SK-N-SH treated with all-trans-retinoic acid at 6 μM for 48 hours (cell line): Measurements from ENCODE around the gene HSD11B1L.

Experiments used
- ATAC-seq: fragments of 200-7000 bp; cut with Tn5 transposase; 3 replicates; pipeline ENCODE4 v1.9.1; 2020; ENCODE audit warnings: mild to moderate bottlenecking, moderate library complexity
- ARNTL ChIP-seq: fragments of 450-650 bp; formaldehyde crosslinking; IDR thresholded peaks from 2 replicates; pipeline ENCODE4 v1.5.0; 2020; ENCODE audit warnings: low read depth, mild to moderate bottlenecking, moderate library complexity, borderline replicate concordance
- BACH2 ChIP-seq: fragments of 250-450 bp; sonication (Bioruptor Pico); IDR thresholded peaks from 2 replicates; pipeline ENCODE4 v1.9.0; 2021; ENCODE audit warnings: mild to moderate bottlenecking, borderline replicate concordance
- CSDC2 ChIP-seq: fragments of 250-450 bp; sonication (Bioruptor Pico); IDR thresholded peaks from 2 replicates; pipeline ENCODE4 v1.5.0; 2020; ENCODE audit warnings: mild to moderate bottlenecking, moderate library complexity
- ESRRG ChIP-seq: fragments of 250-450 bp; sonication (Bioruptor Pico); IDR thresholded peaks from 2 replicates; pipeline ENCODE4 v1.6.1; 2021; ENCODE audit warnings: mild to moderate bottlenecking
- GLIS3 ChIP-seq: fragments of 250-450 bp; sonication (Bioruptor Pico); IDR thresholded peaks from 2 replicates; pipeline ENCODE4 v1.5.0; 2020; ENCODE audit warnings: mild to moderate bottlenecking, moderate library complexity
- ISL1 ChIP-seq: fragments of 250-450 bp; sonication (Bioruptor Pico); IDR thresholded peaks from 2 replicates; pipeline ENCODE4 v2.1.2; 2022; ENCODE audit warnings: mild to moderate bottlenecking, moderate library complexity
- OSR1 ChIP-seq: fragments of 250-450 bp; sonication (Bioruptor Pico); IDR thresholded peaks from 2 replicates; pipeline ENCODE4 v1.8.0; 2022; ENCODE audit warnings: moderate library complexity, mild to moderate bottlenecking, inconsistent platforms
- PPARA ChIP-seq: fragments of 250-450 bp; sonication (Bioruptor Pico); IDR thresholded peaks from 2 replicates; pipeline ENCODE4 v1.5.0; 2020; ENCODE audit warnings: mild to moderate bottlenecking, borderline replicate concordance
- RARB ChIP-seq: fragments of 250-450 bp; sonication (Bioruptor Pico); IDR thresholded peaks from 2 replicates; pipeline ENCODE4 v1.8.0; 2021; ENCODE audit warnings: mild to moderate bottlenecking, moderate library complexity
- SNAI2 ChIP-seq: fragments of 250-450 bp; sonication (Bioruptor Pico); IDR thresholded peaks from 2 replicates; pipeline ENCODE4 v1.5.0; 2020; ENCODE audit warnings: mild to moderate bottlenecking, moderate library complexity
- TCF4 ChIP-seq: fragments of 250-450 bp; sonication (Bioruptor Pico); IDR thresholded peaks from 2 replicates; pipeline ENCODE4 v1.8.0; 2021; ENCODE audit warnings: mild to moderate bottlenecking, moderate library complexity, borderline replicate concordance
- TOX ChIP-seq: fragments of 250-450 bp; sonication (Bioruptor Pico); IDR thresholded peaks from 2 replicates; pipeline ENCODE4 v1.8.0; 2021; ENCODE audit warnings: mild to moderate bottlenecking, moderate library complexity, borderline replicate concordance
- ZC3H10 ChIP-seq: fragments of 250-450 bp; sonication (Bioruptor Pico); IDR thresholded peaks from 2 replicates; pipeline ENCODE4 v1.5.1; 2021; ENCODE audit warnings: mild to moderate bottlenecking, moderate library complexity
- ZFP3 ChIP-seq: fragments of 250-450 bp; sonication (Bioruptor Pico); IDR thresholded peaks from 2 replicates; pipeline ENCODE4 v1.5.0; 2020; ENCODE audit warnings: mild to moderate bottlenecking, moderate library complexity
- ZFP30 ChIP-seq: fragments of 450-650 bp; formaldehyde crosslinking; IDR thresholded peaks from 2 replicates; pipeline ENCODE4 v1.5.0; 2022; ENCODE audit warnings: mild to moderate bottlenecking, moderate library complexity
- ZNF565 ChIP-seq: fragments of 450-650 bp; formaldehyde crosslinking; conservative IDR thresholded peaks from 2 replicates; pipeline ENCODE4 v1.5.0; 2020; ENCODE audit warnings: low read depth, mild to moderate bottlenecking, moderate library complexity
- ZNF70 ChIP-seq: fragments of 450-650 bp; formaldehyde crosslinking; IDR thresholded peaks from 2 replicates; pipeline ENCODE4 v1.5.0; 2020; ENCODE audit warnings: mild to moderate bottlenecking, moderate library complexity
- ZNF8 ChIP-seq: fragments of 450-650 bp; formaldehyde crosslinking; IDR thresholded peaks from 2 replicates; pipeline ENCODE4 v1.5.0; 2020; ENCODE audit warnings: mild to moderate bottlenecking, moderate library complexity
- TF ChIP-seq, protein P1 (sequence below): fragments of 250-450 bp; sonication (Bioruptor Pico); IDR thresholded peaks from 2 replicates; pipeline ENCODE4 v1.8.0; 2021; ENCODE audit warnings: low read depth, mild to moderate bottlenecking, moderate library complexity, borderline replicate concordance
- TF ChIP-seq, protein P2 (sequence below): fragments of 250-450 bp; sonication (Bioruptor Pico); IDR thresholded peaks from 2 replicates; pipeline ENCODE4 v1.5.1; 2020; ENCODE audit warnings: low read depth, mild to moderate bottlenecking, moderate library complexity
- TF ChIP-seq, protein P3 (sequence below): fragments of 250-450 bp; sonication (Bioruptor Pico); IDR thresholded peaks from 2 replicates; pipeline ENCODE4 v1.5.1; 2021; ENCODE audit warnings: mild to moderate bottlenecking, moderate library complexity
- TF ChIP-seq, protein P4 (sequence below): fragments of 250-450 bp; sonication (Bioruptor Pico); IDR thresholded peaks from 2 replicates; pipeline ENCODE4 v1.8.0; 2020; ENCODE audit warnings: mild to moderate bottlenecking, moderate library complexity, borderline replicate concordance
- TF ChIP-seq, protein P5 (sequence below): fragments of 250-450 bp; sonication (Bioruptor Pico); IDR thresholded peaks from 2 replicates; pipeline ENCODE4 v1.5.0; 2020; ENCODE audit warnings: mild to moderate bottlenecking, moderate library complexity

The HSD11B1L gene

DNA sequence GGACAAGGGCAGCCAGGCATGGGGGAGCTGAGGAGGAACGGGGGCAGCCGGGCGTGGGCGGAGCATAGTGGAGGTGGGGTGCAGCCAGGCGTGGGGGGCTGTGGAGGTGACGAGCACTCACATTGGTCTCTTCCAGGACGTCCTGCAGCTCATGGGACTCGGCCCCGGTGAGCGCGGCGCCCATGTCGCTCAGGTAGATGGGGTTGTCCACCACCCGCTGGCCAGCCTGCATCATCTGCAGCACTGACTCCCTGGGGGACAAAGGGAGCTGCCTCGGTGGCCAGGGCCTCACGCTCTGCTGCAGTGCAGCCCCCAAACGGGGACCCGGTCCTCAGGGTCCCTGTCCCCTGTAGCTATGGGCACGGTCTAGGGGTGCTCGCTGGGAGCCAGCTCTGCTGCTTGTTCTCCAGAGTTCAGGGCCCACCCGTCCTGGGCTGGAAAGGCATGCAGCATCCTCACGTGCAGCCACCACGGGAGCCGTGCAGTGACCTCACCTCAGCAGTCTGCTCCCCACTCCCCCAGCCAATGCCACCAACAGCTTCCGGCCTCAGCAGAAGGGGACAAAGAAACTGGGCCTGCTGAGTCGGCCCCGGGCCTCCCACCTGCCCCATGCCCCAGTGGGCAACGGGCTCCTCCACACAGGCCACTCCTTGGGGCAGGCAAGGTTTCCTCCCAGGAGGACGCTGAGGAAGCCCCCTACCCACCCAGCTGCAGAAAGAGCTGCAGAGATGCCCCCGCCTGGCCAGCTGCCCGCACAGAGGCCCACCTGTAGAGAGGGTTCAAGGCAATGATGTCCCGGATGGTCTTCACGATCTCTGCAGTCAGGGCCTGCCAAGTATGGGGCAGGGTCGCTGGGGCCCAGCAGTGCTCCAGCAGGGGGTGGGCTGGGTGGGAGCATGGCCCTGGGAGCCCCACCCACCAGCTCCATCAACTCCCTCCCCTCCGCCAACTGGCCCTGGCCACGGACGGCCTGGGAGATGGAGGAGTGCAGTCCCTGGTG lies 27.0 kb downstream of the HSD11B1L start:
- ATAC-seq = no peak
- TF ChIP-seq TCF4 (CRISPR knock-in tag) (no peak), ZNF565 (CRISPR knock-in tag) (no peak), CSDC2 (CRISPR knock-in tag) (no peak), ESRRG (CRISPR knock-in tag) (no peak), GLIS3 (CRISPR knock-in tag) (no peak), ZNF8 (CRISPR knock-in tag) (no peak), BACH2 (no peak), ZFP3 (CRISPR knock-in tag) (no peak), OSR1 (CRISPR knock-in tag) (no peak), ZFP30 (CRISPR knock-in tag) (no peak), ZC3H10 (CRISPR knock-in tag) (no peak), SNAI2 (no peak), ZNF70 (CRISPR knock-in tag) (no peak)
- TF ChIP-seq, protein P1, sequence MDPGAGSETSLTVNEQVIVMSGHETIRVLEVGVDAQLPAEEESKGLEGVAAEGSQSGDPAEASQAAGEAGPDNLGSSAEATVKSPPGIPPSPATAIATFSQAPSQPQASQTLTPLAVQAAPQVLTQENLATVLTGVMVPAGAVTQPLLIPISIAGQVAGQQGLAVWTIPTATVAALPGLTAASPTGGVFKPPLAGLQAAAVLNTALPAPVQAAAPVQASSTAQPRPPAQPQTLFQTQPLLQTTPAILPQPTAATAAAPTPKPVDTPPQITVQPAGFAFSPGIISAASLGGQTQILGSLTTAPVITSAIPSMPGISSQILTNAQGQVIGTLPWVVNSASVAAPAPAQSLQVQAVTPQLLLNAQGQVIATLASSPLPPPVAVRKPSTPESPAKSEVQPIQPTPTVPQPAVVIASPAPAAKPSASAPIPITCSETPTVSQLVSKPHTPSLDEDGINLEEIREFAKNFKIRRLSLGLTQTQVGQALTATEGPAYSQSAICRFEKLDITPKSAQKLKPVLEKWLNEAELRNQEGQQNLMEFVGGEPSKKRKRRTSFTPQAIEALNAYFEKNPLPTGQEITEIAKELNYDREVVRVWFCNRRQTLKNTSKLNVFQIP (CRISPR knock-in tag) = no peak
- TF ChIP-seq, protein P2, sequence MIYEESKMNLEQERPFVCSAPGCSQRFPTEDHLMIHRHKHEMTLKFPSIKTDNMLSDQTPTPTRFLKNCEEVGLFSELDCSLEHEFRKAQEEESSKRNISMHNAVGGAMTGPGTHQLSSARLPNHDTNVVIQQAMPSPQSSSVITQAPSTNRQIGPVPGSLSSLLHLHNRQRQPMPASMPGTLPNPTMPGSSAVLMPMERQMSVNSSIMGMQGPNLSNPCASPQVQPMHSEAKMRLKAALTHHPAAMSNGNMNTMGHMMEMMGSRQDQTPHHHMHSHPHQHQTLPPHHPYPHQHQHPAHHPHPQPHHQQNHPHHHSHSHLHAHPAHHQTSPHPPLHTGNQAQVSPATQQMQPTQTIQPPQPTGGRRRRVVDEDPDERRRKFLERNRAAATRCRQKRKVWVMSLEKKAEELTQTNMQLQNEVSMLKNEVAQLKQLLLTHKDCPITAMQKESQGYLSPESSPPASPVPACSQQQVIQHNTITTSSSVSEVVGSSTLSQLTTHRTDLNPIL (CRISPR knock-in tag) = no peak
- TF ChIP-seq, protein P3, sequence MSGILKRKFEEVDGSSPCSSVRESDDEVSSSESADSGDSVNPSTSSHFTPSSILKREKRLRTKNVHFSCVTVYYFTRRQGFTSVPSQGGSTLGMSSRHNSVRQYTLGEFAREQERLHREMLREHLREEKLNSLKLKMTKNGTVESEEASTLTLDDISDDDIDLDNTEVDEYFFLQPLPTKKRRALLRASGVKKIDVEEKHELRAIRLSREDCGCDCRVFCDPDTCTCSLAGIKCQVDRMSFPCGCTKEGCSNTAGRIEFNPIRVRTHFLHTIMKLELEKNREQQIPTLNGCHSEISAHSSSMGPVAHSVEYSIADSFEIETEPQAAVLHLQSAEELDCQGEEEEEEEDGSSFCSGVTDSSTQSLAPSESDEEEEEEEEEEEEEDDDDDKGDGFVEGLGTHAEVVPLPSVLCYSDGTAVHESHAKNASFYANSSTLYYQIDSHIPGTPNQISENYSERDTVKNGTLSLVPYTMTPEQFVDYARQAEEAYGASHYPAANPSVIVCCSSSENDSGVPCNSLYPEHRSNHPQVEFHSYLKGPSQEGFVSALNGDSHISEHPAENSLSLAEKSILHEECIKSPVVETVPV (CRISPR knock-in tag) = no peak
- TF ChIP-seq, protein P4, sequence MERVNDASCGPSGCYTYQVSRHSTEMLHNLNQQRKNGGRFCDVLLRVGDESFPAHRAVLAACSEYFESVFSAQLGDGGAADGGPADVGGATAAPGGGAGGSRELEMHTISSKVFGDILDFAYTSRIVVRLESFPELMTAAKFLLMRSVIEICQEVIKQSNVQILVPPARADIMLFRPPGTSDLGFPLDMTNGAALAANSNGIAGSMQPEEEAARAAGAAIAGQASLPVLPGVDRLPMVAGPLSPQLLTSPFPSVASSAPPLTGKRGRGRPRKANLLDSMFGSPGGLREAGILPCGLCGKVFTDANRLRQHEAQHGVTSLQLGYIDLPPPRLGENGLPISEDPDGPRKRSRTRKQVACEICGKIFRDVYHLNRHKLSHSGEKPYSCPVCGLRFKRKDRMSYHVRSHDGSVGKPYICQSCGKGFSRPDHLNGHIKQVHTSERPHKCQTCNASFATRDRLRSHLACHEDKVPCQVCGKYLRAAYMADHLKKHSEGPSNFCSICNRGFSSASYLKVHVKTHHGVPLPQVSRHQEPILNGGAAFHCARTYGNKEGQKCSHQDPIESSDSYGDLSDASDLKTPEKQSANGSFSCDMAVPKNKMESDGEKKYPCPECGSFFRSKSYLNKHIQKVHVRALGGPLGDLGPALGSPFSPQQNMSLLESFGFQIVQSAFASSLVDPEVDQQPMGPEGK (CRISPR knock-in tag) = no peak
- TF ChIP-seq, all 23 proteins: peak for 0

DNA sequence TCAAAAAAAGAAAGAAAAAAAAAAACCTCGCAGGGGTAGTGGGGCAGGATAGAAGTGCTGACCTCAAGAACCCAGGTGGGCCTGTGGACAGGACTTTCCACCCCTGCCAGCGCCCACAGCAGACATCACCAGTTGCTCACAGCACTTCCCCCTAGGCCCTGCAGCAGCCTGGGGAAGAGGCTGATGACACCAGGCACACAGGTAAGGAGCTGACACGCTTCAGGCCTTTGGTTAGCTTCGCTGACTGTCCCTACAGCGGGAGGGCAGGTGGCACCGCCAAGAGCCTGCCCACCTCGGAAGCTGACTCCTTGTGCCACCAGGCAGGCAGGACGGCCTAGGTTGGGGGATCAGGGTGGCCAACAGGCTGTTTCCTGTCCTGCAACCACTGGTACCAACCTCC lies 30.2 kb downstream of the HSD11B1L start:
- no peak for ATAC-seq
- TF ChIP-seq ZC3H10 (CRISPR knock-in tag) = no peak
- no peak for TF ChIP-seq RARB (CRISPR knock-in tag)
- no peak for TF ChIP-seq PPARA
- no peak for TF ChIP-seq ZNF8 (CRISPR knock-in tag)
- no peak for TF ChIP-seq SNAI2
- TF ChIP-seq ESRRG (CRISPR knock-in tag) = no peak
- TF ChIP-seq ARNTL (CRISPR knock-in tag) = no peak
- TF ChIP-seq CSDC2 (CRISPR knock-in tag) = no peak
- TF ChIP-seq ISL1 = no peak
- no peak for TF ChIP-seq ZNF565 (CRISPR knock-in tag)
- TF ChIP-seq ZFP3 (CRISPR knock-in tag) = no peak
- TF ChIP-seq, protein P5, sequence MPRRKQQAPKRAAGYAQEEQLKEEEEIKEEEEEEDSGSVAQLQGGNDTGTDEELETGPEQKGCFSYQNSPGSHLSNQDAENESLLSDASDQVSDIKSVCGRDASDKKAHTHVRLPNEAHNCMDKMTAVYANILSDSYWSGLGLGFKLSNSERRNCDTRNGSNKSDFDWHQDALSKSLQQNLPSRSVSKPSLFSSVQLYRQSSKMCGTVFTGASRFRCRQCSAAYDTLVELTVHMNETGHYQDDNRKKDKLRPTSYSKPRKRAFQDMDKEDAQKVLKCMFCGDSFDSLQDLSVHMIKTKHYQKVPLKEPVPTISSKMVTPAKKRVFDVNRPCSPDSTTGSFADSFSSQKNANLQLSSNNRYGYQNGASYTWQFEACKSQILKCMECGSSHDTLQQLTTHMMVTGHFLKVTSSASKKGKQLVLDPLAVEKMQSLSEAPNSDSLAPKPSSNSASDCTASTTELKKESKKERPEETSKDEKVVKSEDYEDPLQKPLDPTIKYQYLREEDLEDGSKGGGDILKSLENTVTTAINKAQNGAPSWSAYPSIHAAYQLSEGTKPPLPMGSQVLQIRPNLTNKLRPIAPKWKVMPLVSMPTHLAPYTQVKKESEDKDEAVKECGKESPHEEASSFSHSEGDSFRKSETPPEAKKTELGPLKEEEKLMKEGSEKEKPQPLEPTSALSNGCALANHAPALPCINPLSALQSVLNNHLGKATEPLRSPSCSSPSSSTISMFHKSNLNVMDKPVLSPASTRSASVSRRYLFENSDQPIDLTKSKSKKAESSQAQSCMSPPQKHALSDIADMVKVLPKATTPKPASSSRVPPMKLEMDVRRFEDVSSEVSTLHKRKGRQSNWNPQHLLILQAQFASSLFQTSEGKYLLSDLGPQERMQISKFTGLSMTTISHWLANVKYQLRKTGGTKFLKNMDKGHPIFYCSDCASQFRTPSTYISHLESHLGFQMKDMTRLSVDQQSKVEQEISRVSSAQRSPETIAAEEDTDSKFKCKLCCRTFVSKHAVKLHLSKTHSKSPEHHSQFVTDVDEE = no peak
- TF ChIP-seq OSR1 (CRISPR knock-in tag) = no peak
- TF ChIP-seq TOX (CRISPR knock-in tag) = no peak
- TF ChIP-seq, protein P1 (CRISPR knock-in tag) = no peak
- TF ChIP-seq ZNF70 (CRISPR knock-in tag) = no peak
- no peak for TF ChIP-seq GLIS3 (CRISPR knock-in tag)
- TF ChIP-seq, protein P2 (CRISPR knock-in tag) = no peak
